ENCODE results near the gene SLC35E2B. TPM values are rescaled to one million over a fixed set of nuclear protein-coding genes. Genes with fewer than 3 reads are reported as not detected.
"Not testable (repeated sequence)": the region's sequence is repeated elsewhere in the genome, so short reads cannot be mapped to it uniquely, and the experiment has no call there.

Gene SLC35E2B
- total RNA-seq, 1 experiment from 2014 or later, result 41.7 TPM

- not testable (repeated sequence) for H3K4me2 ChIP-seq (ENCODE audit: insufficient read depth, insufficient read length, low read length); H4K8ac ChIP-seq (replicated peaks; ENCODE audit: insufficient read length, low read depth, low read length); H2AFZ ChIP-seq (ENCODE audit: low read length); H3K4me1 Mint-ChIP-seq; H2BK5ac ChIP-seq (ENCODE audit: insufficient read length, low read length); H3K27me3 Mint-ChIP-seq (ENCODE audit: low read depth); H3K23ac ChIP-seq (ENCODE audit: insufficient read length, low read depth, low read length); H3K4ac ChIP-seq (ENCODE audit: low read depth, low read length); H2AK5ac ChIP-seq (ENCODE audit: insufficient read length, low read length); H4K91ac ChIP-seq (ENCODE audit: insufficient read length, low read depth, low read length); H3K56ac ChIP-seq (ENCODE audit: insufficient read length, low read depth, low read length); DNase-seq; H4K20me1 ChIP-seq (ENCODE audit: control insufficient read depth, insufficient read depth, insufficient read length); H3K4me1 ChIP-seq (ENCODE audit: insufficient read depth, low read length); H3T11ph ChIP-seq (ENCODE audit: low read length); H3K9me3 ChIP-seq (ENCODE audit: control insufficient read depth, low read depth, low read length); H2BK120ac ChIP-seq (ENCODE audit: low read depth, low read length, poor library complexity, severe bottlenecking); H3K4me3 Mint-ChIP-seq; H3K14ac ChIP-seq (ENCODE audit: insufficient read depth, low read length); H2BK20ac ChIP-seq (ENCODE audit: low read depth, low read length, poor library complexity, severe bottlenecking); H3K9me3 Mint-ChIP-seq; H3K79me1 ChIP-seq (ENCODE audit: insufficient read depth, low read depth, low read length, poor library complexity, severe bottlenecking); H3K9ac ChIP-seq (ENCODE audit: extremely low read depth, insufficient read length, low read length); H2BK15ac ChIP-seq (ENCODE audit: low read depth, low read length); H4K5ac ChIP-seq (ENCODE audit: insufficient read length, low read depth, low read length); H3K27ac ChIP-seq (ENCODE audit: insufficient read length, low read depth, low read length); H3K18ac ChIP-seq (ENCODE audit: insufficient read length, low read depth, low read length); H3K79me2 ChIP-seq (ENCODE audit: insufficient read depth, low read length); H3K27me3 ChIP-seq (ENCODE audit: insufficient read depth, low read length); H3K23me2 ChIP-seq (ENCODE audit: insufficient read length, low read depth, low read length, poor library complexity, severe bottlenecking); H2BK12ac ChIP-seq (ENCODE audit: insufficient read length, low read depth, low read length); H3K27ac Mint-ChIP-seq
- no CpG with 5 or more reads among the region's 18 CpGs for WGBS (ENCODE audit: extremely low coverage, insufficient read length, low lambda C conversion rate)
- peaks cover 7 to 23% (median 16%) of the 10 kb centered on the region in 3 experiments; a peak in 6 of 7 replicates for H3K36me3 Mint-ChIP-seq (ENCODE audit: insufficient read depth in 1 of 3, low read depth in 3 of 3)
Measured at GRCh38 chr1:1729116-1729816, 36.7 kb upstream of the SLC35E2B start.

DNA sequence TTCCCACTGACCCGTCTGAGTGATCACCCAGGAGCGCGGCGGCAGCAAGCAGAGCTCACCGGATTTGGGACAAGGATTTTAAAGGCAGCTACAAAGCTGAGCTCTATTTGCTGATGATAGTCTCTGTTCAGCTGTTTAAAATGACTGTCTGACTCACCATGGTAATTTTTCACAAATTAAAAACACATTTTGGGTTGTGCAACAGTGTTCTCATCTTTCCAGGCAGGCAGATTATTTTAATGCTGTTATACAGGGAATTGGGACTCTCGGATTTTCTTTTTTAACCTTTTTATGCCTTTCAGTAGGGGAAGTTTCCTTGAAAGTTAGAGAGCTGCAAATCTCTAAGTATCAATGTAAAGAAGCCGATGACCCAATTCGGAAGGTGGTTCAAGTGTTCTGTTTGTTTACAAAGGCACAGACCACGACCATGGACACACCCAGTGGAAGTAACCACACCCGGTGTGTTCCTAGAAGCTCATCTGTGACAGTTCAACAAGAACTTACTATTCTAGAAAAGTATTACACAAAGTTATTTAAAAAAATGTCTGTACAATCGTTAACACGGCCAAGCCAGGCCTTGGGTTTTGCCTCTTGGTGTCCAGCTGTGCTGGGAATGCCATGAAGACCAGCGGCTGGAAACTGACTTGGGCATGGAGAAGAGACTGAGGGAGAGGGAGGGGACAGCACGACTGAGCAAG is 35.9 kb upstream of the SLC35E2B start:
- H3K4me3 Mint-ChIP-seq; H3K27ac Mint-ChIP-seq; H3K9me3 ChIP-seq (ENCODE audit: control insufficient read depth, low read depth, low read length); H3K4me2 ChIP-seq (ENCODE audit: insufficient read depth, insufficient read length, low read length); H3T11ph ChIP-seq (ENCODE audit: low read length); H4K8ac ChIP-seq (replicated peaks; ENCODE audit: insufficient read length, low read depth, low read length); H2AFZ ChIP-seq (ENCODE audit: low read length); H3K18ac ChIP-seq (ENCODE audit: insufficient read length, low read depth, low read length); H3K27me3 ChIP-seq (ENCODE audit: insufficient read depth, low read length); H2AK5ac ChIP-seq (ENCODE audit: insufficient read length, low read length); H4K91ac ChIP-seq (ENCODE audit: insufficient read length, low read depth, low read length); H3K9me3 Mint-ChIP-seq; H4K5ac ChIP-seq (ENCODE audit: insufficient read length, low read depth, low read length); H3K27me3 Mint-ChIP-seq (ENCODE audit: low read depth); H3K79me1 ChIP-seq (ENCODE audit: insufficient read depth, low read depth, low read length, poor library complexity, severe bottlenecking); H3K4me1 Mint-ChIP-seq; H2BK120ac ChIP-seq (ENCODE audit: low read depth, low read length, poor library complexity, severe bottlenecking); H3K27ac ChIP-seq (ENCODE audit: insufficient read length, low read depth, low read length); H3K9ac ChIP-seq (ENCODE audit: extremely low read depth, insufficient read length, low read length); H3K56ac ChIP-seq (ENCODE audit: insufficient read length, low read depth, low read length); H3K14ac ChIP-seq (ENCODE audit: insufficient read depth, low read length); H3K23me2 ChIP-seq (ENCODE audit: insufficient read length, low read depth, low read length, poor library complexity, severe bottlenecking); DNase-seq; H4K20me1 ChIP-seq (ENCODE audit: control insufficient read depth, insufficient read depth, insufficient read length); H2BK15ac ChIP-seq (ENCODE audit: low read depth, low read length); H2BK12ac ChIP-seq (ENCODE audit: insufficient read length, low read depth, low read length); H3K4ac ChIP-seq (ENCODE audit: low read depth, low read length); H2BK5ac ChIP-seq (ENCODE audit: insufficient read length, low read length); H3K4me1 ChIP-seq (ENCODE audit: insufficient read depth, low read length); H3K79me2 ChIP-seq (ENCODE audit: insufficient read depth, low read length); H3K23ac ChIP-seq (ENCODE audit: insufficient read length, low read depth, low read length); H2BK20ac ChIP-seq (ENCODE audit: low read depth, low read length, poor library complexity, severe bottlenecking): not testable (repeated sequence)
- no CpG with 5 or more reads among the region's 14 CpGs for WGBS (ENCODE audit: extremely low coverage, insufficient read length, low lambda C conversion rate)
- H3K36me3 Mint-ChIP-seq (ENCODE audit: insufficient read depth in 1 of 3, low read depth in 3 of 3), result peaks cover 4 to 18% (median 9%) of the 10 kb centered on the region in 3 experiments; a peak in 6 of 7 replicates
